GM12878 (cell line): ENCODE data around the gene TESK2.

ENCODE experiments used
- FOS ChIP-seq: IDR thresholded peaks from 3 replicates; pipeline ENCODE4 v1.6.1; 2011; ENCODE audit warnings: borderline replicate concordance; ENCODE audit not compliant: insufficient read length; ENCODE audit errors: extremely low read depth
- MAX ChIP-seq: IDR thresholded peaks from 2 replicates; pipeline ENCODE4 v1.6.1; 2012; ENCODE audit warnings: low read depth, low read length, improper control_type of control experiment
- MEF2A ChIP-seq: IDR thresholded peaks from 2 replicates; pipeline ENCODE4 v1.6.1; 2011; ENCODE audit warnings: low read depth, mild to moderate bottlenecking, low read length, moderate library complexity; ENCODE audit not compliant: insufficient read depth
- SPI1 ChIP-seq: IDR thresholded peaks from 2 replicates; pipeline ENCODE4 v1.6.1; 2011; ENCODE audit warnings: low read depth, mild to moderate bottlenecking, low read length, moderate library complexity, borderline replicate concordance; ENCODE audit not compliant: insufficient read depth
- TCF7 ChIP-seq: IDR thresholded peaks from 2 replicates; pipeline ENCODE4 v1.6.1; 2014; ENCODE audit warnings: antibody characterized with exemption, borderline replicate concordance
- USF1 ChIP-seq: IDR thresholded peaks from 2 replicates; pipeline ENCODE4 v1.6.1; 2011; ENCODE audit warnings: borderline replicate concordance, low read depth, mild to moderate bottlenecking, moderate library complexity, mixed read lengths, low read length; ENCODE audit not compliant: insufficient read depth; ENCODE audit errors: extremely low read length
- TF ChIP-seq, protein P1 (sequence below): fragments of 450-650 bp; IDR thresholded peaks from 2 replicates; pipeline ENCODE4 v1.6.1; 2016; ENCODE audit warnings: mild to moderate bottlenecking
- TF ChIP-seq, protein P2 (sequence below), 3 experiments: IDR thresholded peaks in 2 of 3; conservative IDR thresholded peaks in 1 of 3; 2 replicates each; pipeline ENCODE4 v1.5.1; 2011; ENCODE audit warnings: low read depth in 3 of 3, low read length in 3 of 3, mild to moderate bottlenecking in 3 of 3, control low read depth in 2 of 3, moderate library complexity in 2 of 3, inconsistent platforms in 1 of 3, mixed read lengths in 1 of 3; ENCODE audit not compliant: control insufficient read depth in 2 of 3, insufficient read depth in 1 of 3; ENCODE audit errors: extremely low read depth in 1 of 3

DNA sequence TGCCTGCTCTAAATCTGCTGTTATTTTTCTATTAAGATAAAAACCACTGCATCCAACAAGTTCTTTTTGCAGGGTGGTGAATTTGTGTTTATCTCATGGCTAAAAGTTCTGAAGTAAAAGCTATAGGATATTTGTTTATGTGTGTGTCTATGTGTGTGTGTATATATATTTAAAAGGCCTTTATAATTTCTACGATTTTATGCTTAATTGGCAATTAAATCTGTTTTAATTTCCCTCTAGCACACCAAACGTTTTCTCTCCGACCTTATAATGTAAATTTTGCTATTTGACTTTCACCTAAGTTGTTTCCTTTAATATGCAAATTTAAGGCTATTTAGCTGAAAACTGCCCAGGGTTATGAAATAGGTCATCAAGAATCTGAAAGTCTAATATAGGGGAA is 184.1 kb downstream of the TESK2 start:
- TF ChIP-seq TCF7 (no peak), FOS (no peak), MAX (no peak), MEF2A (no peak), USF1 (no peak), SPI1 (no peak)
- TF ChIP-seq, protein P1, sequence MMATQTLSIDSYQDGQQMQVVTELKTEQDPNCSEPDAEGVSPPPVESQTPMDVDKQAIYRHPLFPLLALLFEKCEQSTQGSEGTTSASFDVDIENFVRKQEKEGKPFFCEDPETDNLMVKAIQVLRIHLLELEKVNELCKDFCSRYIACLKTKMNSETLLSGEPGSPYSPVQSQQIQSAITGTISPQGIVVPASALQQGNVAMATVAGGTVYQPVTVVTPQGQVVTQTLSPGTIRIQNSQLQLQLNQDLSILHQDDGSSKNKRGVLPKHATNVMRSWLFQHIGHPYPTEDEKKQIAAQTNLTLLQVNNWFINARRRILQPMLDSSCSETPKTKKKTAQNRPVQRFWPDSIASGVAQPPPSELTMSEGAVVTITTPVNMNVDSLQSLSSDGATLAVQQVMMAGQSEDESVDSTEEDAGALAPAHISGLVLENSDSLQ, result no peak
- TF ChIP-seq, protein P2, sequence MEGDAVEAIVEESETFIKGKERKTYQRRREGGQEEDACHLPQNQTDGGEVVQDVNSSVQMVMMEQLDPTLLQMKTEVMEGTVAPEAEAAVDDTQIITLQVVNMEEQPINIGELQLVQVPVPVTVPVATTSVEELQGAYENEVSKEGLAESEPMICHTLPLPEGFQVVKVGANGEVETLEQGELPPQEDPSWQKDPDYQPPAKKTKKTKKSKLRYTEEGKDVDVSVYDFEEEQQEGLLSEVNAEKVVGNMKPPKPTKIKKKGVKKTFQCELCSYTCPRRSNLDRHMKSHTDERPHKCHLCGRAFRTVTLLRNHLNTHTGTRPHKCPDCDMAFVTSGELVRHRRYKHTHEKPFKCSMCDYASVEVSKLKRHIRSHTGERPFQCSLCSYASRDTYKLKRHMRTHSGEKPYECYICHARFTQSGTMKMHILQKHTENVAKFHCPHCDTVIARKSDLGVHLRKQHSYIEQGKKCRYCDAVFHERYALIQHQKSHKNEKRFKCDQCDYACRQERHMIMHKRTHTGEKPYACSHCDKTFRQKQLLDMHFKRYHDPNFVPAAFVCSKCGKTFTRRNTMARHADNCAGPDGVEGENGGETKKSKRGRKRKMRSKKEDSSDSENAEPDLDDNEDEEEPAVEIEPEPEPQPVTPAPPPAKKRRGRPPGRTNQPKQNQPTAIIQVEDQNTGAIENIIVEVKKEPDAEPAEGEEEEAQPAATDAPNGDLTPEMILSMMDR (IDR thresholded peaks at IDR 0.05 in 2 of 3, conservative IDR thresholded peaks at IDR 0.05 in 1 of 3; ENCODE audit: control insufficient read depth in 2 of 3, extremely low read depth in 1 of 3, insufficient read depth in 1 of 3, low read depth in 3 of 3, low read length in 3 of 3), result no peak
